HG03558 (cell line): ENCODE results near the gene RAD51B.
"Not testable (repeated sequence)": the region's sequence is repeated elsewhere in the genome, so short reads cannot be mapped to it uniquely, and the experiment has no call there.

ENCODE experiments used
- ATAC-seq: cut with Tn5 transposase; IDR thresholded peaks from one replicate; pipeline ENCODE4 v1.9.1; 2021; ENCODE audit warnings: moderate number of reproducible peaks; ENCODE audit not compliant: unreplicated experiment; ENCODE audit errors: extremely low read depth

RAD51B gene

GRCh38 chr14:68428900-68429299 is 609.3 kb downstream of the RAD51B start:
- not testable (repeated sequence) for ATAC-seq

GRCh38 chr14:68434173-68434572 is 614.6 kb downstream of the RAD51B start:
- not testable (repeated sequence) for ATAC-seq

- ATAC-seq = not testable (repeated sequence)
Measured at GRCh38 chr14:68435631-68436030, 616.1 kb downstream of the RAD51B start.

GRCh38 chr14:68439676-68440075 is 620.1 kb downstream of the RAD51B start:
- no peak for ATAC-seq

DNA sequence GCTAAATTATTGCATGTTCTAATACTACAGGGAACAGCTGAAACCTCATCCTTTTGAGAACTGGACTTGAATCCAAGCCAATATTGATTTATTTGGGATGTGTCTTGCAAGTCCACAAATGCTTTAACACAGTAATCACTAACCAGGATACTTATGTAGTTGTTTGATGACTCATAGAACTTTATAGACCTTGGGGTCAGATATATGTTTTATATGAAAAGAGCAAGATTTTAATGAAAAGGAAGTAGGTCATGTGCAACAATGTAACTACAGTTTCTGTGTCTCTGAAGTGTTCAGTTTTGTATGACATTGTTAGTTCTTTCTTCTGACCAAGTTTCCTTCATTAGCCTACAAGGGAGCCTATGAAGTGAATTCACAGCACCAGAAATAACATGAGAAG is 621.2 kb downstream of the RAD51B start:
- ATAC-seq = no peak

- ATAC-seq = no peak
Measured at GRCh38 chr14:68441542-68441941, 622.0 kb downstream of the RAD51B start.

- ATAC-seq = no peak
Measured at GRCh38 chr14:68442828-68443629, 623.5 kb downstream of the RAD51B start.

GRCh38 chr14:68444449-68445168 is 625.0 kb downstream of the RAD51B start:
- ATAC-seq = no peak

GRCh38 chr14:68446243-68447040 is 626.9 kb downstream of the RAD51B start:
- no peak for ATAC-seq

- no peak for ATAC-seq
Measured at GRCh38 chr14:68447581-68448251, 628.1 kb downstream of the RAD51B start.

DNA sequence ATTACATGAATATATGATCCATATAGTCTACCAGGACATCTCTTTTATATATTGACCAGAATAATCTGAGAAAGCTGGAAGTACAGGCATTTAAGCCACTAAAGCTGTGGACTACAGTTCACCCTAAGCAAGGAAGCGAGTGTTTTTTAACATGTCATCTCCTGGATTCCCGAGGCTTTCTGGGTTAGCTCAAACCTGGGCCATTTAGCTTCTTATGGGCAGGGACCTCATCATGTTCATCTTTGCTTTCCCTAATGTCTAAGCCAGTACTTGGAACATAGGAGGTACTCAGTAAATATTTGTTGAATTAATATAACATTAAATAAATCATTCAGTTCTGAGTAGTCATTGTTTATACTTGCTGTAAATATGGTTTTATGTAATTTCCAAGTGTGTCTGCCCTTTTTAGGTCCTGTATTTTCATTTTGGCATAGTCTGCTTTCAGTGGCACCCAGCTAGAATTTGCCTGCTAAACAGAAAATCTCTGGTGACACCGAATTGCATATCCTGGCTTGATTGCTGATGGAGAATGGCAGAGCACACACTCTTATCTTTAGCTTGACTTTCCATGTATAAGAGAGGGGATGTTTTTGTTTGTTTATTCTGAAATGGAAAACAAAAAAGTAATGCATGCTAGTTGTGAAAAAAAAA is 628.8 kb downstream of the RAD51B start:
- ATAC-seq = no peak

- no peak for ATAC-seq
Measured at GRCh38 chr14:68449561-68450181, 630.1 kb downstream of the RAD51B start.

DNA sequence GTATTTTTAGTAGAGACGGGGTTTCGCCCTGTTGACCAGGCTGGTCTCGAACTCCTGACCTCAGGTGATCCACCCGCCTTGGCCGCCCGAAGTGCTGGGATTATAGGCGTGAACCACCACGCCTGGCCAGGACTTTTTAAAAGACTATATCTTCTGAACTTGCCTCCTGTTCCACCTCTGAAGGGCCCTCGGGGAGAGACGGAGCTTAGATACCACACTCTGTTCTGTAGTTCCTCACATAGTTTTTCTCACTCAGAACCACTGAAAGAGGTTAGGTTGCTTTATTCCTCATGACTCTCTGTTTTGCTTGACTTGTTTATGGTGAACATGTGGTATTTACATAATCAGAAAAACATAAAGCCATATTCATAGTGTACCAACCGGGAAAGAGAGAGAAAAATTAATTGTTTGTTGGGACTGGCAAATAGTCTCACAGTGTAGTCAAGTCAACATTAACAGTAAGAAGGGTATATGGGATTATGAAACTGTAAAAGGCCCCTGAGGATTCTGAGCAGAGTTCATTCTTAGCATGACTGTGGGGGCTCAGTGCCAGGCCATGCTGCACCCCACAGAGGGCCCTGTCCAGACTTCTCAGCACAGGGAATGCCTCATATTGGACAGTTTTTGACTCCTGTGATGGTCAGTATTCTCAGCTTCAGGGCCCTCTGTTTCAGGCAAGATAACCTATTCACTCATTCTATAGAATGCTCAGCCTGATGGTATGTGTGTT is 631.0 kb downstream of the RAD51B start:
- no peak for ATAC-seq

DNA sequence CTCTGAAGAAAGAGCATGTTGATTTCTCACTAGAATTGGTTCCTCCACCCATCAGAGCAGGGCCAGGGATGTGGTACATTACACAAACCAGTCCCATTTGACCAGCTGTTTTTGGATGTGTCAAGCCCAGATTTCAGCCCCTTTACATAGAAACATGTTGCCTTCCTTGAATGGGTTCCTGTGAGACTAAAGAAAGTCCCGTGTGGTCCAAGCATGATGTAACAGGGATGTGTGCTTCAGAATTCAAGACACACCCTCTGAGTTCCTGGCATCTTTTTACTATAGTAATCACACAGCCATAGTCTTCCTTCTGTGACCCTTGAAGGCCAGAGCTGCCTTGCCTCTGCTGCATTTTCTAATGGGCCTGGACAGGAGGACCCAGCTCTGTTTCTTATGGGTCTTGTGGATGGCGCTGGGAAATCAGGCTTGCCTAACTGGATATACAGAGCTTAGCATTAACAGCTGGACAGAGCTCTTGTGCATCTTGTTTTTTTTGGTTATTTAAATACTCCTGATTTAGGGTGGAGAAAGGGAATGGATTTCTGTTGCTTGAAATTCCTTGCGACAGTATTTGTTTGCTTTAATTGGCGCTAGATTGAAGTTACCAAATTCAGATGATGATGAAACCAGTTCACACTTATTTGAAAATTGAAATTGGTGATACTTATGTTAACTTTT is 632.3 kb downstream of the RAD51B start:
- ATAC-seq = no peak

GRCh38 chr14:68458253-68458652 is 638.7 kb downstream of the RAD51B start:
- ATAC-seq = no peak

DNA sequence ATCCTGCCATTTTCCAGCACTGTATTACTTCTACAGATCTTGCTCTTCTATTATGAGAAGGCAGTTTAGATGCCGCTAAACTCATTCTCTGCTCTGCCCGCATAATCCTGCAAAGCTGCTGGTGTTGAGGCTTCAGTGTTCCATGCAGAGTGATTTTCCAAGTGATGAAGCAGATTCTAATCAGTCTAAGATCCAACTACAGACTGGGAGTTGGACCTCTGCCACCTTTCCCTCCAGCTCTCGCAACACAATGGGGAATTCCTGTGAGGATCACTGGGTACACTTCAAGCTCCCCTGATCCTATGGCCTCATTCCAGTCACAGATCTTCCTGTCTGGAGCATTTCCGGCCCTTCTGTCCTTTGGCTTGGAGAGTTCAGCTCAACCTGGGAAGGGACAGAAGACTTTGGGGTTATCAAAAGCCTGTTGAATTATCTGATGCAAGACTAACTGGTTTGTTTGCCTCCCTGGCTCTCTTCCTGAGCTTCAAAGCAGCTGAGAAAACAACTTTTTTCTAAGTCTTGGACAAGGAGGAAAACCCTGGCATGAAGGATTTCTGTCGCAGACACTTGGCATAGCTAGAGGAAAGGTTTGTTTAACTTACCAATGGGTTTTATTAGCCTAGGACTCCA is 639.4 kb downstream of the RAD51B start:
- no peak for ATAC-seq

GRCh38 chr14:68459480-68460136 is 640.0 kb downstream of the RAD51B start:
- ATAC-seq = no peak
